GM21825 (cell line): ENCODE data around the gene ACSL1.
"Not testable (repeated sequence)": the region's sequence is repeated elsewhere in the genome, so short reads cannot be mapped to it uniquely, and the experiment has no call there.

Experiments
- ATAC-seq: cut with Tn5 transposase; IDR thresholded peaks from one replicate; pipeline ENCODE4 v1.9.1; 2021; ENCODE audit warnings: mild to moderate bottlenecking, moderate library complexity; ENCODE audit not compliant: unreplicated experiment

Gene ACSL1

DNA sequence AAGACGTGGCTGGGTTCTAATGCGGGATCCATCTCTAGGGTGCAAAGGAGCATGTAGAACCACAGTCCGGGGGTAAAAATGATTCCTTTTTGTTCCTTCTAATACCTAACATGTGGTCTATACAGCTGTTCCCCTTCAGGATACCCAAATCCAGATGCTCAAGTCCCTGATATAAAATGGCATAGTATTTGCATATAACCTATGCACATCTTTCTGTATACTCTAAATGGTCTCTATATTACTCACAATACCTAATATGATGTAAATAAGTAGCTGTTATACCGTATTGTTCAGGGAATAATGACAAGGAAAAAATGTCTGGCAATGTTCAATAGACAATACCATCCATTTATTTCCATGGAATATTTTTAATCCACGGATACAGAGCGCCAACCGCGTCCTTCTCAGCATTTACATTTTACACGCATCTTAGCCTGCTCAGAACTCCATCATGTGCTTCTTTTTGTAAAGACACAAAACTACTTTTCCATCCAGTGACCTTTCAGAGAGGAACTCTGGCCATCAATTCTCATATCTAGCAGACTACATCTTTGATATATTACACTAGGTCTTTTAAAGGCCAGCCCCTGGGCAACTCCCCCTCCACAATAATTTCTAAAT is 31.9 kb downstream of the ACSL1 start:
- ATAC-seq: no peak

DNA sequence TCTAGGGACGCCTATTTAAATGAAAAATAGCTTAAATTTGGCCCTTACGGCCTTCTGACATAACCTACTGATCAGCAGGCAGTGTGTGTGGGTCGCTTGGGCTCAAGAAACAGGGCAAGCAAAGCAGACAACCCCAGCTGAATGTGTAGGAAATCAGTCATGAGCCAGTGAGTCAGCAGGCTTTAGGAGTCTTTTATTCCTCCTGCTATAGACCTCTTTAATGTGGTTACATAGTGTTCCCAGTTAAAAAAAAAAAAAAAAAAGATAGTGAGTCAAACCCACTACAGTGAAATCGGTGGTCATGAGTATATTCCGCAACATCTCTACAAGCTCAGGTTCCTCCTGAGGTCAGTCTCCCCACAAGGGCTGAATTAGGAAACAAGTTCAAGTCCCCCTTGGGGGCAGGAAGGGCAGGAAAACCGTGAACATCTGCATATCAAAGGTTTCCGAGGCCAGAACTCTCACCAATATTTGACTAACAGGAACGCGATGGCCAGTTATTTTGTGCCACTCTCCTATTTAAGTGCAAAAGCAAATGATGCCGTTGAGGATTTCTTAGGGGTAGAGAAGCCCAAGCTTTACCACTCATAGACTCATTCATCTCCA is 32.7 kb downstream of the ACSL1 start:
- no peak for ATAC-seq

DNA sequence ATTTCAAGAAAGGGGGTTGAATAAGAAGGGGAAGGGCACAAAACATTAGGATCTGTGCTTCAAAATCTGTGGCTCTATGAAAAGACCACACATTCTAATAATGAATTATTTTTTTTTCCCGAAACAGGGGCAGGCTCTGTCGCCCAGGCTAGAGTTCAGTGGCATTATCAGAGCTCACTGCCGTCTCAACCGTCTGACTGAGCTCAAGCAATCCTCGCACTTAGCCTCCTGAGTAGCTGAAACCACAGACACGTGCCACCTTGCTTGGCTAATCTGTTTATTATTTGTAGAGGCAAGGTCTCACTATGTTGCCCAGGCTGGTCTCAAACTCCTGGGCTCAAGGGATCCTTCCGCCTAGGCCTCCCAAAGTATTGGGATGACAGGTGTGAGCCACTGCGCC is 33.4 kb downstream of the ACSL1 start:
- no peak for ATAC-seq

DNA sequence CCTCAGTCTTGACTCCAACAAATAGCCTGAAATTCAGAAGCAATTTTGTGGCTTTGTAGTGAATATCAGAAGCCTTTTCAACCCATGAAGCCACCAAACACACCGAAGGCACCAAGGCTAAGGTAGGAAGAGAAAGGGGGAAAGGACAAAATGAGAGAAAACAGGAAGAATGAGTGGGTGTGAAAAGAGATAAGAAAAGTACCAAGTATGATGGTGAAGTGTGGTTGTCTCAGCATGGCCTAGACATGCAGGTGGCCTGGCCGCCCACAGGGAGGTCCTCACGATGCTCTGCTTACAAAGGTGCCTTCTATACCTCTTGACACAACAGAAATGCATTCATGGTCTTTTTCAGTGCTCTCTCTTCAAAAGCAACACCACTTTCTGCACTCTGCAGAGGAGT is 34.9 kb downstream of the ACSL1 start:
- no peak for ATAC-seq

DNA sequence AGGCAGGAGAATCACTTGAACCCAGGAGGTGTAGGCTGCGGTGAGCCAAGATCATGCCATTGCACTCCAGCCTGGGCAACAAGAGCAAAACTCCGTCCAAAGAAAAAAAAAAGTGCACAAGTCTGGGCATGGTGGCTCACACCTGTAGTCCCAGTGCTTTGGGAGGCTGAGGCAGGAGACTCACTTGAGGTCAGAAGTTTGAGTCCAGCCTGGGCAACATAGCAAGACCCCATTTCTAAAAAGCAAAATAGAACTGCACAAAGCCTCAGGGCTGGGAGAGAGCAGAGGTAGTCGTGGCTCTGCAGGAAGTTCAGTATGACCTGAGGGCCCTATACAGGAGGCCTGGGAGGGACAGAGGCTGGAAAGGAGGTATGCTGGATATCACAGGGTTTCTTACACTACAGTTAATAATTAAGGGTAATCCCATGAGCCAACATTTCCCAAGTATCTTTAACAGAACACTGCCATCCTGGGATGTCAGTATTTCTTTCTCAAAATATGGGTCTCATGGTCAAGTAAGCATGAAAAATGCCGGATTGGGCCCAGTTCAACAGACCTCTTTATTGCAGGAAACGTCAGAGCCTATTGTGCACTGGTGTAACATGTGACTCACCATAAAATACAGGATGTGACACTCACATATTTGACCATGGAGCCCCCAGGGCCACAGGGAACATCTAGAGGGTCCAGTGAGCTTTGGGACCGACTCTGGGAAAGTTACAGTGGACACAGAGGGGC is 37.8 kb downstream of the ACSL1 start:
- ATAC-seq: no peak

DNA sequence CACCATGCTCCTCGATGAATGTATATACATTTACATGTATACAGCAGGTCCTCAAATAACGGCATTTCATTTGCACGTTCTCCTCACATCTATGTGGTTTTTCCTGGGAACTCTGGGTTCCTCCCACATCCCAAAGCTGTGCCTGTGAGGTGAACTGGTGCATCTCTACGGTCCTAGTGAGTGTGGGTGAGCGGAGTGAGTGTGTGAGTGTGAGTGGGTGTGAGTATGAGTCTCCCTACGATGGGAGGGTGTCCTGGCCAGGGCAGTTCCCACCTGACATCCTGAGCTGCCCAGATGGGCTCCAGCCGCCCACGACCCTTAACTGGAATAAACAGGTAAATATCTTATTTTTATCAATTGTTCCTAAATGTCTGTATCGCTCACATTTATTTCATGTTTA is 40.0 kb downstream of the ACSL1 start:
- ATAC-seq: no peak

DNA sequence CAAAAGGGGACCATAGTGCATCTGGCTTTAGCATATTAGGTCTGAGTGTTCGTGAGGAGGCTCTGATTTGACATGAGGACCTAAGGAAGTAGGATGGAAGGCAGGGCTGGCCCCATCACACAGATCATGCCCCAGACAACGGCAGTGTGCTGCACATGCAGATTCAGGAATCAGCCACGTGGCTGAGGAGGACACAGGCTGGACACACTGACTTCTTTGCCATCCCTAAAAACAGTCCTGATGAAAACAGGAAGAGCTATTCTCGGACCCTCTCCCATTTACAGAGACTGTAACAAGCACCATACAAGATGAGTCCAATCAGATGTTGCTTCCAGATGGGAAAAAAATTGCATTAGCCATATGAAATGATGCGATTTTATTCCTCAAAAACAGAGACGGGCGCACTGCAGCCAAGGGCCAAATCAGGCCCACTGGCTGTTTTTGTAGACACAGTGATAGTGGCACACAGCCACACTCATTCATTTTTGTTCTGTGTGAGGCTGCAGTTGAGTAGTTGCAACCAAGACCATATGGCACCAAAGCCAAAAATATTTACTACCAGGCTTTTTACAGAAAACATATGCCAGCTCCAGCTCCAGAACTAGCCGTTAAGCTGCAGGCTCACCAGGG is 41.0 kb downstream of the ACSL1 start:
- no peak for ATAC-seq

DNA sequence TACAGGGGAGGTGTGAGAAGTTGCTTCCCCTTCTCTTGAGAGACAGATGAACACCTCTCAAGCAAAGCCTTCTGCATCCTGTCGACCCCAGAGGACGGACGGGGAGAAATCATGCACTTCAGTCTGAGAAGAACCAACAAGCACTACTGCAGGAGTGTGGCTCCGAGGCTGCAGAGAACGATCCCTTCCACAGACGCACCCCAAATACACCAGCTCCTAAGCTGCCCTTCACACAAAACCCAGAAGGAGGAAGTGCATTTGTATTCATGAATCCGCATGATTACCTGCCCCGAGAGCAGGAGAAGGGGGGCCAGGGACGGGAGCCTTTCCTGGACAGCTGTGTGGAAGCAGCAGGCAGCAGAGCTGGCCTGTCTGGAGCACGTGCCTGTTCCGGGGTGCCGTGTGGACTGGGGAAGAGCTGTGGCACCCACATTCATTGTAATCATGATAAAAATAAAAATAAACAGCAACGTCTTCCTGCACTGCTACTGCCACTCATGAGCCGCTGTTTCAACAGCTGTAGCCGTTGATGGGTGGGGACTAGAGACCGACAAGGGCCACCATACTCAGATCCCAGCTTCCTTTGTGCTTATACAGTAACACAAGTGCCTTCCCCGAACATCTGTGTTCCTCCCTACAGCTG is 42.9 kb downstream of the ACSL1 start:
- peak; percentile 56 for ATAC-seq

DNA sequence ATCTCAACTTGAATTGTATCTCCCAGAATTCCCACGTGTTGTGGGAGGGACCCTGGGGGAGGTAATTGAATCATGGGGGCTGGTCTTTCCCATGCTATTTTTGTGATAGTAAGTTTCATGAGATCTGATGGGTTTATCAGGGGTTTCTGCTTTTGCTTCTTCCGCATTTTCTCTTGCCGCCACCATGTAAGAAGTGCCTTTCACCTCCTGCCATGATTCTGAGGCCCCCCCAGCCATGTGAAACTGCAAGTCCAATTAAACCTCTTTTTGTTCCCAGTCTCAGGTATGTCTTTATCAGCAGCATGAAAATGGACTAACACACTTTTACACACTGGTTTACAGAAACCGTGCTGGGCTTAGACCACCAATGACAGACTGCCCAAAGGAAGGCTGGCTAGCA is 46.6 kb downstream of the ACSL1 start:
- ATAC-seq: not testable (repeated sequence)

DNA sequence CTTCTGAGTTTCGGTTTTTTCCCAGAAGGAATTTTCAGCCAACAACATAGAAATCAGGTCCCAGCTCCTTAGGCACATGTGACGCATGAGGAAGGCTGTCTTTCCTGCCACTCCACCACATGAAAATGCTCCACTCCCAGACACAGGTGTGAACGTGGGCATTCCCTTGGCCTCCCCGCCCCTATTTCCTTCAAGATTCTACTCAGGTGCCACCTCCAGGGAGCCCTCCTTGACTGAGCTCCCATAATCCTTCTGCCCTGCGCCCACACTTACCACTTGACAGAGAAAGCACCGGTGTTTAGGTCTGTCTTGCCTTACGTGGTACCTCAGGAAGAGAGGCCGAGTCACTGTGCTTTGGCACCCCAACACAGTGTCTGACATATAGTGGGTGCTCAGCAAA is 47.4 kb downstream of the ACSL1 start:
- ATAC-seq: no peak

DNA sequence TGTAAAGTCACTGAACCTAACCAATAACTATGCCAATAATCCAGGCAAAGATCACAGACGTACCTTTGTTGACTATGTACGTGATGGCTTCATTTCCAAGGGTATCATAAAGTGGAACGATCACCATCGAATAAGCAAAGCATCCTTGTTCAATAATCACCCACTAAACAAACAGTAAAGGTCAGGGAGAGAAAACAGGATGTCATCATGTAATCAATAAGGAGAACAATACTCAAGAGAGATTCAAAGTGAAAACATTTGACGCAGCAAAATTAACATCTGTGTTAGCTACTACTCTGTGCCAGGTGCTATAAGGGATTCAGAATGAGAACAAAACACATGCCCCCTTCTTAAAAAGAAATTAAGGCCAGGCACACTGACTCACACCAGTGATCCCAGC is 48.9 kb downstream of the ACSL1 start:
- no peak for ATAC-seq

DNA sequence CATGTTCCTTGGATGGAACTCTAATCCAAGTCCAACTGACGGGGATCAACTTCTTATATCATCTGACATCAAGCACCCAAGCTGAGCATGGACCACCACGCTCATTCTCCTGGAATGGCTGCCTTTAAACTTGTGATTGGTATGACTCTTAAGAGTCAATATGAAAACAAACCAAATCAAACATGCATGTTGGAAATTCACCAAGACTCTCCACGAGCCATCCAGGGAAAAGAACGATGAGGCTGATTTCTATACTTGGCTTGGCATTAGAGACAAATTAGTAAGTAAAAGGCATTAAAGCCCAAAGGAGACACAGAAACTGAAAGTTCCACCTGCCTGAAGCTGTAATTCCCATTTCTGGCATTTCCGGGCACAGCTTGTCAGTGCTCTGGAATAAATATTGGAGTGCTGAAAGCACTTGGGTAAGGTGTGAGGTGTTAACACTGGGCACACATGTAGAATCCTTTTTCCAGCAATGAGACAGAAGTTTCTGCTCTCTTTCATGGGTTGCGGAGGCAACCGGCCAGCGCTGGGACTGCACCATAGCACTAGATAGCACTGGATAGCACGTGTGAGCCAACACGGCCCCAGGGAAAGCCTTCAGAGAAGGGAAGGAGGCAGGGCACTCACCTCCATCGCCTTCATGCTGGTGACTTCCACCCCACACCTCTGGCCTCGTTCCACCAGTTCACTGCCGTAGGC is 49.8 kb downstream of the ACSL1 start:
- ATAC-seq: no peak

DNA sequence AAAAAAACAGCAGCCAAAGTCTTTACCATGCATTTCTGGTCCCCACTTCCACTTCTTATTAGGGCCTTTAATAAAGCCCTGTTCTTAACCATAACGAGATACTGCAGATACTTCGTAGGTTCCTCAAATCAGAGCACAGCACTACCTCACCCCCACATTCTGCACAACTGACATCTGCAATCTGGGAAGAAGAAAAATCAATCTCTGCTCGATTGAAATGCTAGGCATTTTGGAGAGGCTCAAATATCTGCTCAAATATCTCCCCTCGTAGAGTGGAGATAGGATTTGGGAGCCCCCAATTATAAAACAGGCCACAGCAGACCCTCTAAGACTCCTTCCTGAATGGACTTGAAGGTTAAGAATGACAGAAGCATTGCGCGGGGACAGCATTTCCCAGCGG is 51.6 kb downstream of the ACSL1 start:
- ATAC-seq: no peak

DNA sequence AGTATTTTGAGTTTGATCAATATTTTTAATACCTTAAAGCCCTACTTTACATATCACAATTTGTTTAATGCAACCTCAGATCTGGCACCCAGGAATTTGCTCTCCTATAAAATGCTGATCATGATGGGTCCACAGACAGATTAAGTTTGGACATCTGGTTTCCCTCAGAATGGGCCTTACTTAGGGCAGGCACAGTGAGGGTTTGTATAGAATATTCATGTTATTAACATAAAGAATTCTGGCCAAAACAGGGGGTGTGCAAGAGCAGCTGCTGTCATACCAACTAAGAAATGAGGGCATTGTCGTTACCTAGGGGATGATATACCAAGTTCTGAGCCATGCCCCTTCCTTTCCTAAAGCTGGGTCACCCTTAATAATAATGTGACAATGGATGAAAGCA is 54.4 kb downstream of the ACSL1 start:
- no peak for ATAC-seq

DNA sequence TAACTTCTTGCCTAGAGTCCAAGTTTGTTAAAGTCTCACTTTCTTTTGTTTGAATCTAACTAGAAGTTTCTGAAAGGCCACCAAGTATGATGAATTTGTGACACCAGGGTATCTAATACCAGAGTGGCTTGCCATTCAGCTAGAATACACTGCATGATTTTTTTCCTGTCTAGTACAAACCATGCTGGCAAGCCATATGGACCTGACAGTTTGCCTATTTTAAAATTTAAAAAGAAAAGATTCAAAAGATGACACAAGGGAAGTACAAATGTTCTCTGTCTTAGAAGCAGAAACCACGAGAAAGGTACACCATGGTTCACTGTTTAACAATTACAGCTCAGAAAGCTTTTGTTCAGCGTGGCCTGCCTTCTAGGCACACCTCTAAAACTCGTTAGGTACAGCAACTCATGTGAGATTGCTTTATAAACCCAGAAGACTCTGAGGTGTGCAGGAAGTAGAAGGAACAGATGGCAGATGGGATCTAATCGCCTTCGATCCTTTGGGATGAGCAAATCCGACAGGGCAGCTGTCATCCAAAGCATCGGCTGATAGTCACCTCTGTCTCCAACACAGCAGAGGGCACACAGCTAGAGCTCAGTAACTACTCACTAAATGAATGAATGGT is 56.5 kb downstream of the ACSL1 start:
- ATAC-seq: no peak

DNA sequence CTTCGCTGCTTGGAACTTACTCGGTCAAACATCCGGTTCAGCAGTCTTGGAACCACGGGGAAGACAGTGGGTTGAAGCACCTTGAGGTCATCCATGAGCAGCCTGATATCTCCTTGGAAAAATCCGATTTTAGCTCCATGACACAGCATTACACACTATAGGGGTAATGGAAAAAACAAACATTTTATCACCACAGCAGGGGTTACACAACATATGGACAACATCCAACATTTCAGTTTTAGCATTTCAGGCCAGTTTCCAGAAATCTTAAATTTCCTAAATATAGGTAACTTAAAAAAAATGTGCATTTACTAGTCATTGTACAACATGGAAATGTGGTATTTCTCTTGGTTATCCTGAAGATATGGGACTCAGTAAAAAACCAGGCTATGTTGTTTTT is 57.5 kb downstream of the ACSL1 start:
- no peak for ATAC-seq

DNA sequence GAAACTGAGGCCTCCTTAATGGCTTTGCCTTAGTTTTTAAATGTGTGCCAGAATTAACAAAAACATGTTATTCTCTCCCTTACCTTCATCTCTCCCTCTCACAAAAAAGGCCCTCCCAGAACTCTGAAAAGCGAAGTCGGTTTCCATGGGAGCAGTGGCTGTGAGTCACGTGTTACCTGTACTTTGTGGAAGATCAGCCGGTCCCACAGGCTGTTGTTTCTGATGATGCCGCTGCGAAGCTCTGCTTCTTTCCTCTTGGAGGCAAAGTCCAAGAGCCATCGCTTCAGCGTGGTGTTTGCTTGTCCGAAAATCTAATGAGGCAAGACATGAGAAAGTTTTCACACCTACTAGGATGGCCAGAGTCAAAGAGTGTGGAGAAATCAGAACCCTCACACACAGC is 59.3 kb downstream of the ACSL1 start:
- ATAC-seq: no peak

DNA sequence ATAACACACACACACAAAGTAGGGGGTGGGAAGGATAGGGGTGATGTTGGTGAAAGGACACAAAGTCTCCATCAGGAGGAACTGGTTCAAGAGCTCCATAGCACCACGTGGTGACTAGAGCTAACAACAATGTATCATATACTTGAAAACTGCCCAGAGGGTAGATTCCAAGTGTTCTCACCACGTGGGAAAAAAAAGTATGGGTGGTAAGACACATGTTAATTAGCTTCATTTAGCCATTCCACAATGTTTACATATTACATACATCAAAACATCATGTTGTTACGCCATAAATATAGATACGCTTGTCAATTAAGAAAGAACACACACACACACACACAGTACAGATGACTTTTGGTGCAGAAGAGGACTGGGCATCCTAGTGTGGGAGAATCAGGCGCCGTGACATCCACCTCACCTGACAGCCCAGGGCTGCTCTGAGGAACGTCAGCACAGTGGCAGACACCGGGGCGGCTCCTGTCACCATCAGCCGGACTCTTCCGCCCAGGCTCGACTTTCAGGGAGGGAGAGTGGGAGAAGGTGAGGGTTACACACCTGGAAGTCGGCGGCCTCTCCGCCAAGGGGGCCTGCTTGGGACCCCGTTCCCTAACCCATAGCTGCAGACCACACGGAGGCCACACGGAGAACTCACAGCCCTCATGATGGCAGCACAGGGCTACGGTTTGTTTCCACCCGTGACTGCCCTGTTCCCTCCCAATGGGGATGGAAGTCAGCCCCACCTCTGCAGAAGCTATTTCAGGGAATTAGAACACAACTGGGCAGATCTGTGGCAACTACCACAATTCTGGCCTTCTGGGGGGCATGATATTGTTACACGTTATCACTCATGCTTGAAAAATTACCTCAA is 60.1 kb downstream of the ACSL1 start:
- ATAC-seq: no peak

DNA sequence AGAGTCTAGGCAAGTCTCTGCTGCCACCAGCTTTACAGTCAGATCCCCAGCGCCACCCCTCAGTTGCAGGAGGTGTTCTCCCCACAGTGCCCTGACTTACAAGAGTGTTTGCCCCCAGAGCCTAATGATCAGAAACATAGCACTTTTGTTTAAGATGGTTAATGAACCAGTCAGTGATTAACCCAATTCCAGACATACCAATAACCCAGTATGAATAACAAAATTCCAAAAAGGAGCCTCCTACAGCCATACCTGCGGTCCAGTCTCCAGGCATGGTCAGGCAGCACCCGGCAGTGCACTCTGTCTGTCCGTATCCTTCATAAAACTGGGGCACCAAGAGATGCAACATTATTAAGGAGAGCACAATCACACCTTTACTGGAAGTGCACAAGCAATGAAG is 61.2 kb downstream of the ACSL1 start:
- no peak for ATAC-seq
